Activated CD4-positive, alpha-beta T cell treated with anti-CD3 and anti-CD28 coated beads, Interleukin-2, amount 50 U/mL, for 24 hours (primary cell): Measurements from ENCODE around the gene CPED1.
"Not testable (repeated sequence)": the region's sequence is repeated elsewhere in the genome, so short reads cannot be mapped to it uniquely, and the experiment has no call there.

ENCODE experiments used
- DNase-seq, 2 donors: peaks; one replicate each; pipeline ENCODE4 v3.0.0-alpha.2; 2020; ENCODE audit warnings: low read depth in 1 of 2, low spot score in 1 of 2

The CPED1 gene

DNA sequence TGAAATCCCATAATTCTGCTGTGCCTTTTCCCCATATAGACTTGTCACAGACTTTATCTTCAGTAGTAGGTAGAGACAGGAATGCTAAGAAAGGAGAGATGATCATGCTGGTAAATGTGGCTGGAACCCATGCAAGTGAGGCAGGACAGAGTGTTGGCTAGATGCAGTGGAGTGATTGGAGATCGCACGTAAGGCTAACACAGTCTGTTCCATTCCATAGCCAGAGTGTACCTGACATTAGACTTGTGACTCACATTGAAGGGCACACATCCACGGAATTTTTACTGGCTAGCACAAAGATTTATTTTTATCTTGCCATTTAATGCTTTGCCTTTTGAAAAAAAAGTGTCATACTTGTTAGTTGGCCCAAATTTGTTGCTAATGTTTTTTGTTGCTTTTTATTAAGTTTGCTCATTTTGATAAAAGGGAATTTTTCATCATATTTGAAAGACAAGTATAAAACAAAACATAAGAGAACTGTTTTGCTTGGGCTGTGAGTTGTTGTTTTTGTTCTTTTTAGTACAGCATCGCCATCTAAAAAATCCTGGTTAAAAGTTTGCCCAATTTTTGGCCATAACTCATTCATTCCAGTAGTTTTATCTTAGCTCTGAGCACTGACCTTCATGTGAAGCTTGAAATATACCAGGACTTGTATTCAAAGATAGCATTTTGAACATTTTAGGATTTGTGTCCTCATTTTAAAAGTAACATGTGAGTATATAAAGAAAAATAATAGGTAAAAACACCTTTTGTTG is 81.0 kb downstream of the CPED1 start:
- DNase-seq, result no peak

DNA sequence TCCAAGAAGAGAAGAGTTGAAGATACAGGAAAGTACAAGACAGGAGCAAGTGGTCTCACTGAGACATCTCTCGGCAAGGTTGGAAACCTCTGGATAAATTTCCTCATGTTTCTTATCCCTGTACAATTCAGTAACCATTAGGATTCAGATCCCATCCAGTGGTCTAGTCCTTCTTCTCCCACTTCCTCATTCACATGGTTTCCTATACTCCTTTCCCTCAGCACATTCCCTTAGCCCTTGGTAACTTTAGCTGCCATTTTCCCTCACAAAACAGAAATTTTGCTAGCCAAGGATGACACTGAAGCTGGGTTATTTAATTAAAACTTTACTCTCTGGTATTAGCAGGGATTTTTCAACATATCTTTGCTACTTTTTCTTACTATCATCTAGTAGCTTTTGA is 82.6 kb downstream of the CPED1 start:
- DNase-seq, result no peak

DNA sequence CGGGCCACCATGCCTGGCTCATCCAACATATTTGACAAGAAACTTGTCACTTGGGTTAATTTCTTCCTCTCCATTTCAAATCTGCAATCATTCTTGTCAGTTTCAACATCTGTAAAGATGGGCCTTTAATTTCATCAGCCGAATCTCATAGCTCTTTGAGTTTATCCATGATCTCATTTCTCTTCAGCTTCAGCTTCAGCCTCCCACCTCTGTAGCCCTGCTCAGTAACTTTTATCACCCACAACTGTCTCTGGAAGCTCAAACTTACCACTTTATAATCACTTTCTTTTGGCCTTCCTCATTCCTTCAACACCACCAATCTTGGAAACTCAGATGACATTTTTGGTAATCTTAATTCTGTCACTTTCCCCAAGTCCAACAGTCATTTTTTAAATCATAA is 83.2 kb downstream of the CPED1 start:
- DNase-seq, result no peak

DNA sequence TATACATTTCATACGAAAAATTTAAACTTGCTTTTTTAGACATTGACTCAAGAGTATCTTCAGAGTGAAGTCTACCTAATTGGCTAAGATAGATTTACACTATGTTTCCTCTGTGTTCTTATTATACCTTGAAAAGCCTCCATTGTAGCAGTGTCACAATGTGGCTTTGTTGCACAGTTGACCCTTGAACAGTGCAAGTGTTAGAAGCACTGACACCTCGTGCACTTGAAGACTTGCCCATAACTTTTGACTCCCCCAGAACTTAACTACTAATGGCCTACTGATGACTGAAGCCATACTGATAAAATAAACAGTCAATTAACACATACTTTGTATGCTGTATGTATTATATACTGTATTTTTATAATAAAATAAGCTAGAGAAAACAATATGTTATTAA is 84.3 kb downstream of the CPED1 start:
- no peak for DNase-seq

DNA sequence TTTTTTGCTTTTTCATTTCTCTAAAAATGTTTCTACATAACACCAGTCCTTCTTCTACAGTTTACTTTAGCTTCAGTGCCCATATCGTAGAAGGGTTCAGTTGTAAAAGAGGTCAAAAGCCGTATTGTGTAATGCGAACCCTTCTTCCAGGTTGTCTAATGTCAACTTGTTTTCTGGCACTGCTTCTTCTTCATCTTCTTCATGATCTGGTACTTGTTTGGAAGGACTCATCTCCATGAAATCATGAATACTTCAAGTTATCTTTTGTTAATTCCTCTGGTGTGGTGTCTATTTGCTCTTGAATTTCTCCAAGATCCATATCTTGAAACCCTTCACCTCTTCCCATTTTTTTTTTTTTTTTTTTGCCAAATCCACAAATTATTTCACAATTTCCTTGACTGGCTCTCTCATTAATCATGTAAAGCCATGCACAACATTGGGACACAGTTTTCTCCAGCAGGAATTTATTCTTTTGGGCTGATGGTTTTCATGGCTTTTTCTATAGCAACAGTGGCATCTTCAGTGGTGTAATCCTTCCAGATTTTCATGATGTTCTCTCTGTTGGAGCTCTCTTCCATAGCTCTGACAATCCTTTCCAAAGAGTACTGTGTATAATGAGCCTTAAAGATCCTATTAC is 85.1 kb downstream of the CPED1 start:
- no peak for DNase-seq

DNA sequence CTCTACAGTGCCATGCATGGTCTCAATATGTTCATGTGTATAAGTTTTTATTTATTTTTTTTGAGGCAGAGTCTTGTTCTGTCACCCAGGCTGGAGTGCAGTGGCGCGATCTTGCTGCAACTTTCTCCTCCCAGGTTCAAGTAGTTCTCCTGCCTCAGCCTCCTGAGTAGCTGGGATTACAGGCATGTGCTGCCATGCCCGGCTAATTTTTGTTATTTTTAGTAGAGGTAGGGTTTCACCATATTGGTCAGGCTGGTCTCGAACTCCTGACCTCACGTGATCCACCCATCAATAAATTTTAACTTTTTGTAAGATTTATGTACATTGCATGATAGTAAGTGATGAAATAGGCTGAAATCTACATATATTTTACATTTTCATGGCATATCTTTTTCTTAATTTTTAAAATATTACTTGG is 86.9 kb downstream of the CPED1 start:
- not testable (repeated sequence) for DNase-seq

DNA sequence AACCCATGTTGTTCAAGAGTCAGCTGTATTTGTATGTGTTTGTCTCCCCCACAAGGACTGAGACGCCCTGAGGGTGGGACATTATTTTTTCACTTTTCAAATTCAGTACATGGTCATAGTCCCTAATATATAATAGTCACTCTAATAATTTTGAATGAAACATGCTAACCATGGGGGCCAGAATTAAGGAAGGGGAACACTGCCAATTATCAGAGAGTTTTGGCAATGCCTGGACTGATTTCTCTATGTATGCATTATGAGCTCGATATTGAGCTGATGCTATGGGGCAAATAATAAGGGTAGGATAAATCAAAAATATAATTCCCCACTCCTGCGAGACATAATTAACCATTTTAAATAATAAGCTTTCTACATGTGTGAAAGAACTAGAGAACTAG is 87.4 kb downstream of the CPED1 start:
- DNase-seq, result no peak

DNA sequence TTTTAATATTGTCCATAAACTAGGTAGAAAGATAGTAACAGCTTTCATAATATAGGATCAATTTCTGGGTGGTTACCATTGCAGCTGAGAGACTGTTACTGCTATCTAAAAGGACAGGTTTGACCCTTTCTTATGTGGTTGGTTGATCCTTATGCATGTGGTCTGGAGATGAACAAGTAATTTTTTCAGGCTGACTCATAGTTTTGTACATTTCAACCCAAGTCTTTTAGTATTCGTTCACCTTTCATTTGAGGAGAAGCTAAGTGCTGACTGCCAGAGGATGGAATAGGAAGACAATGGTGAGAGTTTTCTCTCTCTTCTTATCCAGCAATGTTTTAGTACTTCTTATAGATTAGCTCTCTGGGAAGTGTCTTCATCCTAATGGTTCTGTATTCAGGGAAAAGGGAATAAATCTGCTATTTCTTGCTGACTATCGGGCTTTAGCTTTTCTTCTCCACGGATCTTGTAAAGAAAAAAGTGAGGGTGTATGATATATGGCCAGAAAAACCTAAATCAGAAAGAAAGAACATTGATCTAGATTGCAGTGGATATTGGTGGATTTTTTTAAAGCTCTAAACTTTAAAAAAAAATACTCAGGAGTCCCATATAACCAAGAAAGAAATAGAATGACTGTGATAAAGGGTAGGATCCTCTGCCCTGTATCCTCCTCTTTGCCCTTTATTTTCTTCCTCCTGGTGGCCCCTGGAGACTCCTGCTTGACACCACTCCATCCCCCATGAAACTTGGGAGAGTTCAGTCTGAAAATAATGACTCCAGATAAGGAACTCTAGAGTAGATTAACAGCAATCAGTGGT is 88.0 kb downstream of the CPED1 start:
- DNase-seq, result no peak

DNA sequence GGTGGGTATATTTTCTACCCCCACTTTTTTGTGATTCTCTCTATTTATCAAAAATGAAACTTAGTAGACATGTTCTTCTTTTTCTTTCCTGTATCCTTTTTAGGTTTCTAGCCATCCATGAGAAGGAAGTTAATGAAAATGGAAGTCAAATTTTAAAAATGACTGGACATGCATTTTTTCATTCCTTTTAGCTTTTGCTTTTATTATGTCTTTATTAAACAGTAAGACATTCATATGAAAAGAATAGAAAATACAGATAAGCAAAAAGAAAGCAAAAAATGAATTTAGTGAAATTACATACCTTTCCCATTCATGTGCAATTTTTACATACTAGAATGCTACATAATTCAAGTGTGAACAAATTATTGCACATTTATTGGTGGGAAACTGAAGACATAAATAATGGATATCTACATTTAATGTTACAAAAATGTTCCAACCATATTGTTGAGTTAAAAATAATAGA is 88.7 kb downstream of the CPED1 start:
- DNase-seq, result no peak

DNA sequence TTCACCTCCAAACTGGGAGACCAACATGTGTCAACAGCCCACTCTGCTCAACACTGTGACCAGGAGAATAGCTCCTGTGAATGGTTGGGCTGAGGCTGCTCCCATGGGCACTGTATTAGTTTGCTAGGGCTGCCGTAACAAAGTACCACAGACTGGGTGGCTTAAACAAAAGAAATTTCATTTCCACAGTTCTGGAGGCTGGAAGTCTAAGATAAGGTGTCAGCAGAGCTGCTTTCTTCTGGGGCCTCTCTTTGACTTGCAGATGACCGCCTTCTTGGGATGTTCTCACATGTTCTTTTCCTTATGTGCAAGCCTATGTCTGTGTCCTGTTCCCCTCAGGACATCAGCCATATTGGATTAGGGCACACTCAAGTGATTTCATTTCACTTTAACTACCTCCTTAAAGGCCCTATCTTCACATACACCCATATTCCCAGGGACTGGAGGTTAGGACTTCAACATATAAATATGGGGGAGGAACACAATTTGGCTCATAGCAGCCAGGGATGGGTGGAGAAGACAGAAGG is 90.3 kb downstream of the CPED1 start:
- no peak for DNase-seq

DNA sequence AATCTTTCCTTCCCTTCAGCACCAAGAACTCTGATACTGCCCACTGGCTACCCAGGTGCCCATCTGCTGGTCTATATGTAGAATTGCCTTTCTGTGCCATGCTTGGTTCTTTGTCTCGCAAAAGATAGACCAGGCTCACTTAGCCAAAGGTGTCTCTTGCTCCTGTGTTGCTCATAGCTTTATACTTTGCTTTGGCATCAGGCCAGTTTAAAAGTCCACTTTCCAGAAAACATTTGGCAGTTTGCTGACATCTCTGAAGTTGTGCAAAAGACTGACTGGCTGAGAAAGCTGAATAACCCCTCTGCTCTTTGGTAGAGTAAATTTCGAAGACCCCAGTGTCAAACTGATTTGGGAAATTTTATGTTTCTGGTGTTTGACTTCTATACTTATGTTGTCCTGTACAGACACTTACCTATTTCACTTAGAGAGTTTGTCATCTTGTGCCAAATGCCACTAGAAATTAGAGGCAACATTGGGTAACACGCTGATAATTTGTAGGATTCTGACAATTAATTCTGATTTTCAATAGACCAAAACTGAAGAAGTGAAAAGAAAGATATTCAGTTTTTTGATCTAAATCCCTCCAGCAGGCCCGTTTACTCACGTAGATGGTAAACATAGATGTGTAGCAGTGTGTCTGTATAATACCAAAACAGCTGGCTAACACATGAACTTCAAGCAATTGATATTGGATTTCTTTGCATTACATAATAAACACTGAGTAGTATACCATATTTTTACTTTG is 91.1 kb downstream of the CPED1 start:
- DNase-seq, result no peak

DNA sequence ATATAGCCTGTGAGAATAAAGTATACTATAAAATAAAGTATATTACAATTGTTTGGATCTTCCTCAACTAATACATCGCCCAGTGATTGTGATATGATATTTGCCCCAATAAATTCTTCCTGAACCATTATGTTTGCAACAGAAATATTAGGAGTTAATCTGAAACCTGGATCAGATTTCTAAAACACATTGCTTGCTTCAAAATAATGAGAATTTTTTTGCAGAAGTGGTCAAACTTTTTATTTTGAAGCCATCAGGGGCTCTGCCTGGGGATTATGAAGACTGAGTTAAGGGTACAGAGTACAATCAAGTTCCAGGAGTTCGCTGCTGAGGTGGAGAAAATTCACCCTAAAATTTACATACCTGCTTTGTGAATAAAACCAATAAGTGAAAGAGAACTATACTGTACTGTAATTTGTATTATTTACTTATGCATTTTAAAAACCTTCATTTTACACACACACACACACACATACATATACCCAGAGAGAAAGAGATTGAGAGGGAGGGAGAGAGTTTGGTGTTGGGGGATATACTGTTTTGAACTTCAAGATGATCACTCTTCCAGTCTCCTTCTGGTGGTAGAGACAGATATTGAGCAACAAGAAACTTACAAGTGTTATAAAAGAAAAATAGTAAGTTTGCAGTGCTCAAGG is 91.9 kb downstream of the CPED1 start:
- DNase-seq, result no peak

DNA sequence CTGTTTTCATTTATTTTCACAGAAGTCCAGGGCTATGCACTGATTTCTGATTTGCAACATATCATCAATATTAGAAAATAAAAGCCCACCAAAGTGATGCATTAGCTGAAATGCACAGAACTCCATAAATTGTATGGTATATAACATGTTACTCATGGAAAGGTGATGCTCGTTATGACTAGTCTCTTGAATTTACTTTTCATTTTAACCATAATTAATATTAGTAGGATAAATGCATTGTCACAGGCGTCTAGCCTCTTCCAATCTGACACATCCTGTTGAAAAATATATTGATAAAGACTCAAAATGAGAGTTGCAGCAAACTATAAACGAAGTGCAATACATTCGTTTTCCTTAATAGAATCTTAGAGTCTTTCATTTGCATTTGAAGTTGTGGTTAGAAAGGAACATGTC is 92.4 kb downstream of the CPED1 start:
- DNase-seq, result no peak

DNA sequence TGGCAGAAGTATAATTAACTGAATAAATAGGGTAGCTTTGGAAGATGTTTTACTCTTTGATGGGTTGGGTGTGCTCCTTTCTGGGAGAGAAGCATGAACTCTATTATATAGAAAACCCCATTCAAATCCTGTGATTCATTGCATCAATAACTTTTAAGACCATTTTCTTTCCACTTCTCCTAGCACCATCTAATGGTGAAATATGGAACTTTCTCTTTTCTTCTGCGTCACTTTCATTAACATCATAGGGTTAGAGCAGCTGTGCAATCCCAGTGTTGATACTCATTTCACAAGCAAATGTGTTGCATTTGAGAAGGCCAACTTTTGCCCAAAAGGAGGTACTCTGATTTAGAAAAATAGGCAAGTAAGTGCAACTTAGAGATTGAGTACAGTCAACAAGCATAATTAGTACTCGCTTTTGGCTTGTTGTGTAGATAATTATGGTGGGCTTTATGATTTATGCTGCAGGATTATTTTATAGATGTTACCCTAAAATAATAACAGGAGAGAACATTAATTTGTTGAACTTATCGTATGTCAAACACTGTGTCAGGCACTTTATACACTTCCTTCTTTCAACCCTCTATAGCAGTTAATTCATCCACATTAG is 92.9 kb downstream of the CPED1 start:
- DNase-seq, result peak in 1 of 2 donors; percentile 2

DNA sequence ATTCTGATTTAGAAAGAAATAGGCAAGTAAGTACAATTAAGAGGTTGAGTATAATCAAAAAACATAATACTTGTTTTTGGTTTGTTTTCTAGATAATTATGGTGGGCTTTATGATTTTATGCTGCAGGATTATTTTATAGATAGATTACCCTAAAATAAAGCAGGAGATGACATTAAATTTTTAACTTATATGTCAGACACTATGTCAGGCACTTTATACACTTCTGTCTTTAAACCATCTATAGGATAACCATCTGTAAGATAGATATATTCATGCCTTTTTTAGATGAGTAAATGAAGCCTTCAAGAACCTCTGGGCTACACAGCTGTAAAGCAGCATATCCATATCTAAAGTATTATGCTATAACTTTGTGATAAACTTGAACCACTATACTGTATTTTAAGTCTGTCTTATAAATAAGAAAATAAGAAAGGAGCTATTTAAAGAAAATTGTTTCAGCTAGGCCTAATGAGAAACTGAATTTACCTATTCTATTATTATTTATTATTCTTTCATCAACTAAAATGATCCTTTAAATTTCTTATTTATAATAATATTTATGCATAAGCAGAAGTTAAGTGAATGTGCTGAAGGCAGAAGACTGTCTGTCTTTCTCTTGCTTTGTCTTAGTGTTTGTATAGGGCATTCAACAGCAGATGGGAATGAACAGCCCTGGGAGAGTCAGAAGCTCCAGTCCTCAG is 94.0 kb downstream of the CPED1 start:
- DNase-seq, result no peak

DNA sequence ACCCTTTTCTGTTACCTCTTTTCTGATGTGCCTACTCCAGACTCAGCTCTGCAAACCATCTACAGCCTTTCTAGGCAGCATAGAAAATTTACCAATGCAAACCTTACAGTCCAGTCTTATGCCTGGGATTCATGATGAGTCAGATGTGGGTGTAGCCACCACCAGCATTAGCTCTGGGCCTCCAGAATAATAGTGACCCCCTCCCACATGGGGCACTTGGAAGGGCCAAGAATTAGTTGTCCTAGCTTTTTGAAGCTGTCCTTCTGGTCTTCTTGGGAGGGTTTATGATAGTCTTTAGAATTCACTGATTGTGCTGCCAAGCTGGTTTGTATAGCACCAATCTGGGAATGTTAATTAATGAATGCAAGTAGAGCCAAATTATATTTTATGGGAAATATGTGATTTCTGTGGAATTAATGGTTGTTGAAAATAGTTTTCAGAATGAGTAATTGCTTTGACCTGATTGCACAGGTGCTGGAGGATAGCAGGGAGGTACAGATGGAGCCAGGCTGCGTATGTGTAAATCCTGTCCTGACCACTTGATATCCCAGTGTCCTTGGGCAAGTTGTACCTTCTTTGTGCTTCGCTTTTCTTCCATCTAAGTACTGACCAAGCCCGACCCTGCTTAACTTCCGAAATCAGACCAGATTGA is 94.8 kb downstream of the CPED1 start:
- no peak for DNase-seq

DNA sequence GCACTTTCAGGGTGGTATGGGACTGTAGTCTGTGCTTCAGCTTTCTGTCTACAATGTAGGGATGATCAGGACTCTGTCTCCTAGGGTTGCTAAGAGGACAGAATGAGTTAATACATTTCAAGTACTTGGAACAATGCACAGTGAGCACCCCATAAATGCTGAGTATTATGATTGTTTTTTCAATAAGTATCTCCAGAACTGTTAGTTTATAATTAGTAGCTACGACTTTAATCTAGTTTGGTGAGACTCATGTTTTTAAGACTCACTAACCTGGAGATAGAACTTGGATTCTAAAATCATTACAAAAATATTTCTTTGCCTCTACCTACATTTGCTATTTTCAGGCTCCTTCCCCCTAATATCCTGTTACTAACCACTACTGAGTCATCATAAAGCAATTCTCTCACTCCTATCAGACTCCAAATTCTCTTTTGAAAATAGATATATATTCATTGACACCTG is 95.3 kb downstream of the CPED1 start:
- DNase-seq, result no peak

DNA sequence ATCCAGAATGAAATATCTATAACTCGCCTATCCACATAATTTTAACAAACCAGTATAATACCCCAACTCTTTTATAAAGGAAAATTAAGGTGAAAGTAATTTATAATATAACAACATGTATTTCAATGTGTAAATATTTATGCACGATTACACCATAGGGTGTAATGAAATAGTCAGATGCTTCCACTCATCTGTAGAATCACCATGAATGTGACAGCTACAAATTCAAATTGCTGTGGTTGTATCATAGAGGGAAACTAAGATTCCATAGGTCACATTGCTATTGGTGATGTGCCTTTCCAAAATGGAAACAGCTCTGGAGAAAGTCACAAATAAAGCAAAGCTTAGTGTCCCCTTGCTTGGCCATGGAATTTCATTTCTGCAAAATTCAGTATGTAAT is 95.7 kb downstream of the CPED1 start:
- no peak for DNase-seq
